Sigmoid colon (tissue), 7 donors: ENCODE results near the gene BRI3. TPM values are rescaled to one million over a fixed set of nuclear protein-coding genes. Genes with fewer than 3 reads are reported as not detected.
A peak's percentile ranks its signal among the peaks of the same experiment; 100 is the strongest.

Experiments used
- DNase-seq: peaks from one replicate; pipeline ENCODE4 v3.0.0-alpha.2; 2019
- H3K27ac ChIP-seq, 4 donors: fragments of 200-600 bp; sonication (generic); one replicate each; pipeline ENCODE4 v1.5.1; 2016 to 2019; ENCODE audit warnings: mild to moderate bottlenecking in 1 of 4
- H3K27me3 ChIP-seq, 3 donors: fragments of 200-600 bp; sonication (generic); one replicate each; pipeline ENCODE4 v1.5.1; 2019; ENCODE audit warnings: mild to moderate bottlenecking in 1 of 3
- H3K36me3 ChIP-seq, 4 donors: fragments of 200-600 bp; sonication (generic); one replicate each; pipeline ENCODE4 v1.5.1; 2016 to 2019
- H3K4me1 ChIP-seq, 4 donors: fragments of 200-600 bp; sonication (generic); one replicate each; pipeline ENCODE4 v1.5.1; 2017 to 2019
- H3K4me3 ChIP-seq, 4 donors: fragments of 200-600 bp; sonication (generic); one replicate each; pipeline ENCODE4 v1.5.1; 2017 to 2019; ENCODE audit warnings: mild to moderate bottlenecking in 2 of 4, moderate library complexity in 1 of 4
- H3K9me3 ChIP-seq, 4 donors: fragments of 200-600 bp in 3 of 4; sonication (generic) in 3 of 4; one replicate each; pipeline versions ENCODE4 v1.5.1 to v1.6.1; 2013 to 2019
- EP300 ChIP-seq, 4 donors: sonication (generic); formaldehyde crosslinking; IDR thresholded peaks; one replicate each; pipeline ENCODE4 v1.6.1; 2017; ENCODE audit warnings: antibody characterized with exemption in 4 of 4
- POLR2A ChIP-seq, 2 donors: fragments of 450-650 bp; IDR thresholded peaks; one replicate each; pipeline ENCODE4 v1.6.1; 2016; ENCODE audit warnings: antibody characterized with exemption in 2 of 2, mild to moderate bottlenecking in 2 of 2, moderate library complexity in 2 of 2
- POLR2AphosphoS5 ChIP-seq, 4 donors: sonication (generic); formaldehyde crosslinking; IDR thresholded peaks; one replicate each; pipeline ENCODE4 v1.6.1; 2017; ENCODE audit warnings: antibody characterized with exemption in 4 of 4
- WGBS, 2 donors: extraction: QIAGEN DNeasy Blood & Tissue Kit; methylation state at CpG; one replicate each; pipeline ENCODE4 v1.1.7; 2013; 5-methylcytosine and 5-hydroxymethylcytosine counted together
- intact Hi-C: fragments of 100-400 bp; cut with DNase I; formaldehyde crosslinking; loops from one replicate; pipeline ENCODE4 v1.15.1; 2023
- polyA plus RNA-seq, 3 donors: library from polyadenylated mRNA; stranded (reverse); fragments of 200-250 nt; gene quantifications; one replicate each; pipeline ENCODE4 v1.2.3, GENCODE V29; 2013
- total RNA-seq, 4 donors: library from RNA; depleted of rRNA; stranded (reverse); fragments of >200 nt; gene quantifications; one replicate each; pipeline ENCODE4 v1.1.0, GENCODE V29; 2016
- TF ChIP-seq, protein P1 (sequence below), 4 experiments: fragments of 450-650 bp in 3 of 4; fragments of 200-600 bp in 1 of 4; IDR thresholded peaks; one replicate each; pipeline ENCODE4 v1.5.1; 2016 to 2019; ENCODE audit warnings: antibody characterized with exemption in 4 of 4, mild to moderate bottlenecking in 3 of 4, moderate library complexity in 2 of 4
- donor health status: healthy with polysubstance abuse.
- donor health status: Bipolar disorder and iron deficiency.
- donor health status: healthy.

BRI3 gene
- total and polyA plus RNA-seq, 7 donors, result 44.9 to 344 (median 61.8) TPM

DNA sequence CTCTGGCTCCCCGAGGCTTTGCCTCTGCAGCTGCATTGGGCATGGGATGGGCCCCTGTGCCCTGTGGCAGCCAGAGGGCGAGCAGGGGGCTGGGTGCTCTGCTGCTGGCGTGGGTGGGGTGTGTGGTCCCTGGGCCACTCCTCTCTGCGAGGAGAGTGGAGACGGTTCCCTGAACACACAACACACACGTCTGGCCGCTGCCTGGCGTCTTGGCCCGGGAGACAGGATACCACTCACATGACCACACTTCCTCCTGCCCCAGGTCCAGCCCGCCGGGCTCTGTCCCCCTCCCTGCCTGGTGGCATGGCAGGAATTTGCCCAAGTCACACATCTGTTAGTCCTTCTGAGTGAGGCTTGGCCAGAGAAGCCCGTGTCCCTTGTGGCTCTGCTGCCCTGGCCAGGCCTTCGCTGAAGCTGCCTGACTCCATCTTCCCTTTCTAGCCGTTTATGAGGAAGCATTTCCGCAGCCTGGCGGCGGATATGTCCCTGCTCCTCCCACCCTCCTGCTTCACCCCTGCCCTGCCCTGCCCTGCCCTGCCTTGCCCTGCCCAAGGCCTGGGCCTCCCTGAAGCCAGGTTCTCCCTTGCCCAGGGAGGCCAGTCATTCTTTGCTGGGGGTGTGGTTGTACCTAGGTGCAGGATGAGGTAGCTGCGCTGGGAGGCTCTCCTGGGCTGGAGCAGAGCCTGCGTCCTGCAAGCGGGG, 3.0 kb downstream of the BRI3 start:
- peaks cover 0 to 18% (median 5%) of the 10 kb centered on the region in 4 donors for H3K36me3 ChIP-seq
- no peak for TF ChIP-seq EP300 (IDR thresholded peaks at IDR 0.05)
- TF ChIP-seq POLR2AphosphoS5 (IDR thresholded peaks at IDR 0.05), result peak in 3 of 4 donors; percentile 43 to 67 (median 55)
- 15 to 45% methylated on average over 20 of the region's 20 CpGs for WGBS, 2 donors
- peak overlapping the region; percentile 90 to 100 (median 100) for H3K4me3 ChIP-seq
- DNase-seq, result peak; percentile 88
- H3K27ac ChIP-seq, result peak overlapping the region; percentile 95 to 97 (median 96)
- intact Hi-C loops, result loop anchor here (5.0 kb wide), 2 partner anchors 177 to 593 kb away; partner anchors contain the start of genes LMTK2 and TRRAP
- no peaks in the 10 kb centered on the region for H3K27me3 ChIP-seq
- peaks cover 0 to 80% (median 73%) of the 10 kb centered on the region in 4 donors for H3K4me1 ChIP-seq
- H3K9me3 ChIP-seq, result no peaks in the 10 kb centered on the region

- Histone ChIP-seq H3K27me3 (no peaks in the 10 kb centered on the region), H3K27ac (peak overlapping the region; percentile 95 to 97 (median 96)), H3K36me3 (peaks cover 0 to 18% (median 6%) of the 10 kb centered on the region in 4 donors), H3K4me1 (peaks cover 0 to 80% (median 71%) of the 10 kb centered on the region in 4 donors), H3K4me3 (peak overlapping the region; percentile 90 to 100 (median 100)), H3K9me3 (no peaks in the 10 kb centered on the region)
- DNase-seq, result no peak
- TF ChIP-seq POLR2A (IDR thresholded peaks at IDR 0.05) (no peak), POLR2AphosphoS5 (IDR thresholded peaks at IDR 0.05) (no peak), EP300 (IDR thresholded peaks at IDR 0.05) (no peak)
- TF ChIP-seq, protein P1, sequence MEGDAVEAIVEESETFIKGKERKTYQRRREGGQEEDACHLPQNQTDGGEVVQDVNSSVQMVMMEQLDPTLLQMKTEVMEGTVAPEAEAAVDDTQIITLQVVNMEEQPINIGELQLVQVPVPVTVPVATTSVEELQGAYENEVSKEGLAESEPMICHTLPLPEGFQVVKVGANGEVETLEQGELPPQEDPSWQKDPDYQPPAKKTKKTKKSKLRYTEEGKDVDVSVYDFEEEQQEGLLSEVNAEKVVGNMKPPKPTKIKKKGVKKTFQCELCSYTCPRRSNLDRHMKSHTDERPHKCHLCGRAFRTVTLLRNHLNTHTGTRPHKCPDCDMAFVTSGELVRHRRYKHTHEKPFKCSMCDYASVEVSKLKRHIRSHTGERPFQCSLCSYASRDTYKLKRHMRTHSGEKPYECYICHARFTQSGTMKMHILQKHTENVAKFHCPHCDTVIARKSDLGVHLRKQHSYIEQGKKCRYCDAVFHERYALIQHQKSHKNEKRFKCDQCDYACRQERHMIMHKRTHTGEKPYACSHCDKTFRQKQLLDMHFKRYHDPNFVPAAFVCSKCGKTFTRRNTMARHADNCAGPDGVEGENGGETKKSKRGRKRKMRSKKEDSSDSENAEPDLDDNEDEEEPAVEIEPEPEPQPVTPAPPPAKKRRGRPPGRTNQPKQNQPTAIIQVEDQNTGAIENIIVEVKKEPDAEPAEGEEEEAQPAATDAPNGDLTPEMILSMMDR (IDR thresholded peaks at IDR 0.05), result no peak
- 60 to 81% methylated on average over 21 of the region's 21 CpGs for WGBS, 2 donors
- intact Hi-C loops, result no loop called here
Observed at GRCh38 chr7:98285157-98286092, 3.9 kb downstream of the BRI3 start.

DNA sequence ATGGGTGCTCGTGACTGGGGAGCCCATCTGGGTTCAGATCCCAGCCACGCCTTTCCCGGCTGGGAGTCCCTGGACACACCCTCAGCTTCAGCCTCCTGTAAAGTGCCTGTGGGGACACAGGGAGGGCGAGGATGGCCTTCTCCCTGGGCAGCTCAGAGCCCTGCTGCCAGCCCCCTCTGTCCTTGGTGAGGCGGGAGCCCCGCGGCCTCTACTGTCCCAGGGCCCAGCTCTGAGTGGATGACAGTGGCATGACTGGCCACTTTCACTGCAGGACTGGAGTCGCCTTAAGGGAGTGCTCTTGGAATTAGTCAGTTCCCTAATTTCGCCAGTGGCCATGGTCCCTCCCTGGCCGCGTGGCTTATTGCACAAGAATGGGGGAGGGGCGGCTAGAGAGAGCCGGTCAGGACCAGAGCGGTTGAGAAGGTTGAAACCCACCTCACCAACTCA, 4.6 kb downstream of the BRI3 start:
- Histone ChIP-seq H3K27ac (peak overlapping the region; percentile 95 to 97 (median 96)), H3K36me3 (peaks cover 0 to 22% (median 6%) of the 10 kb centered on the region in 4 donors), H3K4me3 (peak overlapping the region in 3 of 4 donors; percentile 2 to 100 (median 99)), H3K27me3 (no peaks in the 10 kb centered on the region), H3K4me1 (peaks cover 0 to 74% (median 66%) of the 10 kb centered on the region in 4 donors), H3K9me3 (no peaks in the 10 kb centered on the region)
- TF ChIP-seq POLR2A (IDR thresholded peaks at IDR 0.05) (no peak), POLR2AphosphoS5 (IDR thresholded peaks at IDR 0.05) (peak in 1 of 4 donors; percentile 63)
- intact Hi-C loops, result no loop called here
- WGBS, 2 donors, result 58 to 79% methylated on average over 14 of the region's 14 CpGs
- DNase-seq, result peak; percentile 84

DNA sequence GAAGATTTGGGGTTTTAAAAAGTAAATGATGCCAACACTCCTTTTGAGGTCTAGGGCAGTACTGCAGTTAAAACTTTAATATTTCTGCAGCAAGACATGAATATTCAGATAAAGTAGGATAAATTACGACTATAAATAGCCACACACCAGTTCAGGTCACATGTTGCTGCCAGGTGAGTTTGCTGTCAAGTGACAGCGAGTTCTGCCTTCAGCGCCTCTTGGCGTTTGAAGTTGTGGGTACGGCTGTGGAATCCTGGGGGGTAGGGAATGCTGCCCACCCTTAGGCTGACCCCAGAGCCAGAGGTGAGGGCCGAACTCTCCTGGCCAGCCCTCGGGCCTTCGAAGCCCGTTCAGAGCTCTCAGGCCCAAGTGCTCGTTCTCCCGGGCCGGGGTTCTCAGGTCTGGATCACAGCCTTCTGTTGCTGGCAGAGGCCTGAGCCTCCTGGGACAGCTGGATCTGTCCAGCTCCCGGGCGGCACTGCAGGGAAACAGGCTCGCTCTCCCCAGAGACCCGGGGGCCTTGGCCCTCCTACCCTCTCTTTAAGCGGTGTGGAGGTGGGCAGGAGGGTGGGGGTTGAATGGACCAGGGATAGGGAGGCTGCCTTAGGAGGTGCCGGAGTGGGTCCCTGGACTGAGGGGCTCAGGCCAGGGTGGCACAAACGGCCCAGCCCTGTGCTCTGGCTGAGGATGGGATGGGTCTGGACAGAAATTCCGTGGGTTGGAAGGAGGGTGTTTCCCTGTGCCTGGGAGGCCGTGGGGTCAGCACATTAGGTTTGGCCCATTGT, 5.4 kb downstream of the BRI3 start:
- Histone ChIP-seq H3K27me3 (no peaks in the 10 kb centered on the region), H3K4me3 (peak overlapping the region in 1 of 4 donors; percentile 99), H3K4me1 (peaks cover 0 to 74% (median 66%) of the 10 kb centered on the region in 4 donors), H3K27ac (peak overlapping the region; percentile 95 to 97 (median 96)), H3K9me3 (no peaks in the 10 kb centered on the region), H3K36me3 (peaks cover 5 to 30% (median 12%) of the 10 kb centered on the region in 4 donors)
- intact Hi-C loops, result no loop called here
- TF ChIP-seq POLR2AphosphoS5 (IDR thresholded peaks at IDR 0.05) (no peak), EP300 (IDR thresholded peaks at IDR 0.05) (no peak), POLR2A (IDR thresholded peaks at IDR 0.05) (no peak)
- TF ChIP-seq, protein P1 (IDR thresholded peaks at IDR 0.05), result no peak
- WGBS, 2 donors, result 77 to 85% methylated on average over 21 of the region's 21 CpGs
- DNase-seq, result no peak

GRCh38 chr7:98287486-98287959, 6.0 kb downstream of the BRI3 start:
- DNase-seq, result no peak
- no peak for TF ChIP-seq EP300 (IDR thresholded peaks at IDR 0.05)
- TF ChIP-seq, protein P1 (IDR thresholded peaks at IDR 0.05), result no peak
- no peak for TF ChIP-seq POLR2A (IDR thresholded peaks at IDR 0.05)
- no peak for TF ChIP-seq POLR2AphosphoS5 (IDR thresholded peaks at IDR 0.05)
- intact Hi-C loops, result no loop called here
- no peak overlapping the region for H3K4me3 ChIP-seq
- peaks cover 11 to 36% (median 16%) of the 10 kb centered on the region in 4 donors for H3K36me3 ChIP-seq
- H3K4me1 ChIP-seq, result peaks cover 0 to 72% (median 64%) of the 10 kb centered on the region in 4 donors
- WGBS, 2 donors, result 34 to 73% methylated on average over 14 of the region's 14 CpGs
- no peaks in the 10 kb centered on the region for H3K9me3 ChIP-seq
- H3K27me3 ChIP-seq, result no peaks in the 10 kb centered on the region
- H3K27ac ChIP-seq, result peak overlapping the region in 3 of 4 donors; percentile 95 to 97 (median 96)
